ENCODE results near the gene ETNK2. TPM values are rescaled to one million over a fixed set of nuclear protein-coding genes. Genes with fewer than 3 reads are reported as not detected.

The ETNK2 gene
- total RNA-seq, 6 experiments from 2014 or later, result 30.9 to 231 (median 98.9) TPM

GRCh38 chr1:204114606-204115005 lies 37.2 kb downstream of the ETNK2 start:
- Histone ChIP-seq H3K36me3 (peaks cover 0 to 14% (median 6%) of the 10 kb centered on the region in 4 donors), H3K27me3 (no peaks in the 10 kb centered on the region), H3K27ac (no peak overlapping the region), H3K4me1 (no peaks in the 10 kb centered on the region), H3K9me3 (no peaks in the 10 kb centered on the region), H3K4me3 (no peak overlapping the region)
- intact Hi-C loops (cut with DNase I), result no loop called here
- DNase-seq, result no peak
- TF ChIP-seq POLR2A (IDR thresholded peaks at IDR 0.05), result no peak
- TF ChIP-seq CTCF (IDR thresholded peaks at IDR 0.05), result no peak
- WGBS (ENCODE audit: insufficient coverage, low coverage, low lambda C conversion rate, missing lambda C conversion rate), result 100% methylated on average over 1 of the region's 4 CpGs
- ATAC-seq, result no peak

DNA sequence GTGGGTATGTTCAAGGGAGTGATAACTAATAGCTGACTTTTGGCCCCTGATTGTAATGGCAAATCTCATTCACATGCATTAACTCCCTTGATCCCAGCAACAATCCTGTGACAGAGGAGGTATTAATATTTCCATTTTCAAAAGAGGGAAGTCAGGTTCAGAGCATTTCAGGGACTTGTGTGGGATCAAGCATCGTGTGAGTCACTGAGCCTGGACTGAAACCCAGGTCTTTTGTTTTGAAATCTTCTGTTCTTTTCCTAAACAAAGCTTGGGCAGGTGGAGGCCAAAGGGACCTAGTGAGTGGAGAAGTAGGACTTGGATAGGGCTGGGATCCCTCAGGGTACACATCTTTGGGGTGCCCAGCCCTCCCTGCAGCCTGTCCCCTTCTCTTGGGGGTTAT lies 37.9 kb downstream of the ETNK2 start:
- no peak for ATAC-seq
- peaks cover 0 to 14% (median 6%) of the 10 kb centered on the region in 4 donors for H3K36me3 ChIP-seq
- no peak overlapping the region for H3K4me3 ChIP-seq
- DNase-seq, result no peak
- intact Hi-C loops (cut with DNase I), result no loop called here
- H3K27ac ChIP-seq, result no peak overlapping the region
- WGBS (ENCODE audit: insufficient coverage, low coverage, low lambda C conversion rate, missing lambda C conversion rate), result 56% methylated on average over 1 of the region's 1 CpG
- H3K4me1 ChIP-seq, result no peaks in the 10 kb centered on the region
- no peaks in the 10 kb centered on the region for H3K27me3 ChIP-seq
- TF ChIP-seq CTCF (IDR thresholded peaks at IDR 0.05) (no peak), POLR2A (IDR thresholded peaks at IDR 0.05) (no peak)
- H3K9me3 ChIP-seq, result no peaks in the 10 kb centered on the region

DNA sequence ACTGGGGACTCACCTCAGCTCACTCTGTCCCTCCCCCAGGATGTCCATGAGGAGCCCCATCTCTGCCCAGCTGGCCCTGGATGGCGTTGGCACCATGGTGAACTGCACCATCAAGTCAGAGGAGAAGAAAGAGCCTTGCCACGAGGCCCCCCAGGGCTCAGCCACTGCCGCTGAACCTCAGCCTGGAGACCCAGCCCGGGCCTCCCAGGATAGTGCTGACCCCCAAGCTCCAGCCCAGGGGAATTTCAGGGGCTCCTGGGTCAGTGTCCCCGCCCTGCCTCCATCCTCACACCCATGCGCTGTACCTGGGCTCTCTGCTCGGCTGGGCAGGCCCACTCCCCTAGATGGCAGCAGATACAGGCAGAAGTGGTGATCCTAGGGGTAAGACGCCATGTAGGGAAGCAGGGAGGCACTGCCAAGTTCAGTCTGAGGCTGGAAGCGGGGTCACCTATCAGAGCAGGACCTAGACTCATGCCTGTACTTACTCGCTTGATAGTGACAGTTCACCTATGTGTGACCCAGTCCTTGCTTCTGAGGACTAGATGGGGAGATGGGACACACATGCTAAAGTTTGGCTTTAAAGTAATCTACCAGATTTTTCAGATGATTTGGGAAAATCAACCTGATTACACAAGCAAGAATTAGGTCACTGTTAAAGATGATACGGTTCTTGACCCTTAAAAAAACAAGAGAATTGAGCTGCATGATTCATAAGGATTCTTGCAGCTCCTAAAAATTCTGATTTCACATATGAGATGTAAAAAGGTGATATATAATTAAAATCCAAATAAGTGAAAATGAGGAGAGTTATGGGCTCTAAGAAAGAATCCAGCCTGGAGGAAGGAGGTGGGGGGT lies 38.7 kb downstream of the ETNK2 start:
- Histone ChIP-seq H3K9me3 (no peaks in the 10 kb centered on the region), H3K4me3 (no peak overlapping the region), H3K4me1 (no peaks in the 10 kb centered on the region), H3K36me3 (peaks cover 0 to 14% (median 6%) of the 10 kb centered on the region in 4 donors), H3K27ac (no peak overlapping the region), H3K27me3 (no peaks in the 10 kb centered on the region)
- 57% methylated on average over 5 of the region's 11 CpGs for WGBS (ENCODE audit: insufficient coverage, low coverage, low lambda C conversion rate, missing lambda C conversion rate)
- TF ChIP-seq POLR2A (IDR thresholded peaks at IDR 0.05) (no peak), CTCF (IDR thresholded peaks at IDR 0.05) (no peak)
- intact Hi-C loops (cut with DNase I), result no loop called here
- no peak for DNase-seq
- peak in 2 of 4 donors; percentile 9 to 12 for ATAC-seq

DNA sequence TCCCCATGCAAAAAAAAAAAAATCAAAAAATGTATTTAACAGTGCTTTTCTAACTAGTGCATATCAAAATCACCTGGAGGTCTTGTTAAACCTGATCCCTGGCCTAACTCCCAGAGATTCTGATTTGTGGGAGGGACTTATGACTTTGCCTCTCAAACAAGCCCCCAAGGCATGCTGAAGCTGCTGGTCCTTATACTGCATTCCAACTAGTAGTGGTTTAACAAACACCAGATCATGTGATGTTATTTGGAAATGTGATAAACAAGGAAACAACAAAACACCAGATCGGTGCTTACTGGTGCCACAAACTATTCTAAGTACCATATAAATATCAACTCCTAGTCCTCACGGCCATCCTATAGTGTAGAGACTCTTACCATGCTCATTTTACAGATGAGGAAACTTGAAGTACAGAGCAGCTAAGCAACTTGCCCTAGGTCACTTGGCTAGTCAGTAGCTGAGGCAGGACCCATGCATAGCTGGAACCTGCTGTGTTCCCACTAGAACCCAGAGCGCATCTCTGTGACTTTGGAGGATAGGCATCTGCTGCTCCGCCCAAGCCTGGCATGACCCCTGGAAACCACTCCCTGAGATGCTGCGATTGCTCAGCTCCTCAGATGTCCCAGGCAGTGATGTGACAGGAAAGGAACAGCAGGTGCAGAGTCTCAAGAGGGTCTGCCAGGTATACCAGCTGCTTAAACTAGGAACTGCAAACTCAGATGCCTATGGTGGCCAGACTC lies 40.8 kb downstream of the ETNK2 start:
- Histone ChIP-seq H3K36me3 (no peaks in the 10 kb centered on the region), H3K27ac (no peak overlapping the region), H3K4me3 (no peak overlapping the region), H3K27me3 (no peaks in the 10 kb centered on the region), H3K4me1 (no peaks in the 10 kb centered on the region), H3K9me3 (no peaks in the 10 kb centered on the region)
- intact Hi-C loops (cut with DNase I), result no loop called here
- 55% methylated on average over 1 of the region's 5 CpGs for WGBS (ENCODE audit: insufficient coverage, low coverage, low lambda C conversion rate, missing lambda C conversion rate)
- ATAC-seq (no peak), DNase-seq (no peak)
- TF ChIP-seq POLR2A (IDR thresholded peaks at IDR 0.05), result no peak
- TF ChIP-seq CTCF (IDR thresholded peaks at IDR 0.05), result no peak

Data from right lobe of liver (tissue), 6 donors.